Vagina (tissue), 2 donors: ENCODE measurements around the gene SPECC1. TPM values are rescaled to one million over a fixed set of nuclear protein-coding genes. Genes with fewer than 3 reads are reported as not detected.
"Not testable (repeated sequence)": the region's sequence is repeated elsewhere in the genome, so short reads cannot be mapped to it uniquely, and the experiment has no call there.

Source experiments
- DNase-seq, 2 donors: peaks; one replicate each; pipeline ENCODE4 v3.0.0-alpha.2; 2017; ENCODE audit errors: extremely low spot score in 2 of 2
- H3K27ac ChIP-seq: fragments of 200-600 bp; sonication (generic); one replicate; pipeline ENCODE4 v1.5.1; 2019
- H3K27me3 ChIP-seq: fragments of 200-600 bp; sonication (generic); one replicate; pipeline ENCODE4 v1.5.1; 2019
- H3K36me3 ChIP-seq, 2 donors: fragments of 200-600 bp; sonication (generic); one replicate each; pipeline ENCODE4 v1.5.1; 2017 to 2019
- H3K4me1 ChIP-seq: fragments of 200-600 bp; sonication (generic); one replicate; pipeline ENCODE4 v1.5.1; 2019
- H3K4me3 ChIP-seq, 2 donors: fragments of 200-600 bp; sonication (generic); 1 replicate in 1 of 2; 2 replicates in 1 of 2; pipeline ENCODE4 v1.5.1; 2016 to 2019
- H3K9me3 ChIP-seq: fragments of 200-600 bp; sonication (generic); one replicate; pipeline ENCODE4 v1.5.1; 2019
- CTCF ChIP-seq, 3 experiments: fragments of 450-650 bp in 2 of 3; fragments of 200-600 bp in 1 of 3; sonication (generic) in 1 of 3; IDR thresholded peaks; one replicate each; pipeline ENCODE4 v1.5.1; 2017 to 2019; ENCODE audit warnings: antibody characterized with exemption in 3 of 3, mild to moderate bottlenecking in 2 of 3, moderate library complexity in 2 of 3
- POLR2A ChIP-seq, 2 donors: fragments of 450-650 bp; IDR thresholded peaks; one replicate each; pipeline ENCODE4 v1.6.1; 2017; ENCODE audit warnings: antibody characterized with exemption in 2 of 2, mild to moderate bottlenecking in 2 of 2, moderate library complexity in 2 of 2
- POLR2AphosphoS5 ChIP-seq, 2 donors: sonication (generic); formaldehyde crosslinking; IDR thresholded peaks; one replicate each; pipeline ENCODE4 v1.9.0; 2017; ENCODE audit warnings: antibody characterized with exemption in 2 of 2, mild to moderate bottlenecking in 2 of 2, low read depth in 1 of 2; ENCODE audit not compliant: insufficient read depth in 1 of 2
- intact Hi-C: fragments of 100-400 bp; cut with DNase I; formaldehyde crosslinking; loops from one replicate; pipeline ENCODE4 v1.15.1; 2023
- total RNA-seq: library from RNA; depleted of rRNA; stranded (reverse); fragments of >200 nt; gene quantifications from one replicate; pipeline ENCODE4 v1.2.3, GENCODE V29; 2016

Gene SPECC1
- total RNA-seq, 1 donor from 2014 or later = 25.3 TPM

- Histone ChIP-seq H3K4me1 (peaks cover 13% of the 10 kb centered on the region), H3K27me3 (no peaks in the 10 kb centered on the region), H3K36me3 (no peaks in the 10 kb centered on the region), H3K4me3 (no peak overlapping the region), H3K9me3 (no peaks in the 10 kb centered on the region), H3K27ac (no peak overlapping the region)
- DNase-seq = no peak
- TF ChIP-seq CTCF (IDR thresholded peaks at IDR 0.05) = no peak
- TF ChIP-seq POLR2A (IDR thresholded peaks at IDR 0.05) = no peak
- no peak for TF ChIP-seq POLR2AphosphoS5 (IDR thresholded peaks at IDR 0.05; ENCODE audit: insufficient read depth in 1 of 2, low read depth in 1 of 2)
- intact Hi-C loops = no loop called here
Observed at GRCh38 chr17:20158580-20158979, 149.4 kb downstream of the SPECC1 start.

GRCh38 chr17:20159406-20160069, 150.4 kb downstream of the SPECC1 start:
- TF ChIP-seq CTCF (IDR thresholded peaks at IDR 0.05) (no peak), POLR2AphosphoS5 (IDR thresholded peaks at IDR 0.05; ENCODE audit: insufficient read depth in 1 of 2, low read depth in 1 of 2) (no peak), POLR2A (IDR thresholded peaks at IDR 0.05) (no peak)
- no peak overlapping the region for H3K4me3 ChIP-seq
- intact Hi-C loops = no loop called here
- H3K27ac ChIP-seq = no peak overlapping the region
- H3K36me3 ChIP-seq = no peaks in the 10 kb centered on the region
- H3K4me1 ChIP-seq = peaks cover 13% of the 10 kb centered on the region
- H3K9me3 ChIP-seq = no peaks in the 10 kb centered on the region
- no peaks in the 10 kb centered on the region for H3K27me3 ChIP-seq
- no peak for DNase-seq

- H3K9me3 ChIP-seq, intact Hi-C loops, DNase-seq: not testable (repeated sequence)
Observed at GRCh38 chr17:20165516-20165915, 156.4 kb downstream of the SPECC1 start.

GRCh38 chr17:20170085-20170484, 160.9 kb downstream of the SPECC1 start:
- no peak for TF ChIP-seq POLR2A (IDR thresholded peaks at IDR 0.05)
- no peak for TF ChIP-seq CTCF (IDR thresholded peaks at IDR 0.05)
- no peak for TF ChIP-seq POLR2AphosphoS5 (IDR thresholded peaks at IDR 0.05; ENCODE audit: insufficient read depth in 1 of 2, low read depth in 1 of 2)
- Histone ChIP-seq H3K36me3 (no peaks in the 10 kb centered on the region), H3K9me3 (no peaks in the 10 kb centered on the region), H3K4me1 (no peaks in the 10 kb centered on the region), H3K4me3 (no peak overlapping the region), H3K27ac (no peak overlapping the region), H3K27me3 (no peaks in the 10 kb centered on the region)
- DNase-seq = no peak
- intact Hi-C loops = no loop called here

More at GRCh38 chr17:20165516-20165915, 156.4 kb downstream of the SPECC1 start:
- not testable (repeated sequence) for H3K27ac ChIP-seq, H3K36me3 ChIP-seq, H3K4me1 ChIP-seq, H3K4me3 ChIP-seq, H3K27me3 ChIP-seq

- DNase-seq = no peak
- H3K36me3 ChIP-seq = no peaks in the 10 kb centered on the region
- H3K4me1 ChIP-seq = no peaks in the 10 kb centered on the region
- H3K27ac ChIP-seq = no peak overlapping the region
- intact Hi-C loops = no loop called here
- H3K9me3 ChIP-seq = no peaks in the 10 kb centered on the region
- H3K4me3 ChIP-seq = no peak overlapping the region
- H3K27me3 ChIP-seq = no peaks in the 10 kb centered on the region
- TF ChIP-seq CTCF (IDR thresholded peaks at IDR 0.05) (no peak), POLR2AphosphoS5 (IDR thresholded peaks at IDR 0.05; ENCODE audit: insufficient read depth in 1 of 2, low read depth in 1 of 2) (no peak)
Observed at GRCh38 chr17:20171741-20172365, 162.7 kb downstream of the SPECC1 start.
